ENCODE data around the gene PLA2G12B.
"Not testable (repeated sequence)": the region's sequence is repeated elsewhere in the genome, so short reads cannot be mapped to it uniquely, and the experiment has no call there.

The PLA2G12B gene

GRCh38 chr10:72932259-72933015 lies 22.2 kb downstream of the PLA2G12B start:
- DNase-seq: no peak

GRCh38 chr10:72930276-72930675 lies 24.3 kb downstream of the PLA2G12B start:
- DNase-seq: no peak

DNA sequence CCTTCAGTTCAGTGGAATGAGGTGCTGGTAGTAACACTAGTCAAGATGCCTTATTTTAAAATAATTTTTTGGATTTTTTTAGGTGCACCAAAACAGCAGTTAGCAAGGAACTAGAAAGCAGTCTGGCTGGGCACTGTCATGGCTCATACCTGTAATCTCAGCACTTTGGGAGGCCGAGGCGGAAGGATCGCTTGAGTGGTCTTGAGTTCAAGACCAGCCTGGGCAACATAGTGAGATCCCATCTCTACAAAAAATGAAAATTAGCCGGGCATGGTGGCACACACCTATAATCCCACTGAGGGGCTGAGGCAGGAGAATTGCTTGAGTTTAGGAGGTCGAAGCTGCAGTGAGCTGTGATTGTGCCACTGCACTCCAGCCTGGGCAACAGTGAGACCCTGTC lies 25.8 kb downstream of the PLA2G12B start:
- no peak for DNase-seq

DNA sequence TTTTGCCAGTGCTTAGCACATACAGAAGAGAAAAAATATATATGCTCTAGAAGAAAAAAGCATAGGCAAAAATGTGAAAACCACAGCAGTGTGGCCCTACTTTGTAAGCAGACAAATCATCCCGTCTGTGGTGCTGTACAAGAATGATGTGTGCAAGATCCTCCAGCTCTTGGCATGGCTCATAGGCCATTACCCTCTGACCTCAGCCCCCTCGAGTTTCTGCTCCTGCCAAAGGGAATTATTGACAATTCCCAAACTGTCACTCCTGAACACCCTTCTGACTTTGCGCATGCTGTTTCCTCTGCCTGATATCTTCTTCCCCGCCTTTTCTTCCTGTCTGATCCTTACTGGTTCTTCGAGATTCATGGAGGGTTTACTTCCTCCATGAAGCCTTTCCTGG lies 27.1 kb downstream of the PLA2G12B start:
- DNase-seq: no peak

DNA sequence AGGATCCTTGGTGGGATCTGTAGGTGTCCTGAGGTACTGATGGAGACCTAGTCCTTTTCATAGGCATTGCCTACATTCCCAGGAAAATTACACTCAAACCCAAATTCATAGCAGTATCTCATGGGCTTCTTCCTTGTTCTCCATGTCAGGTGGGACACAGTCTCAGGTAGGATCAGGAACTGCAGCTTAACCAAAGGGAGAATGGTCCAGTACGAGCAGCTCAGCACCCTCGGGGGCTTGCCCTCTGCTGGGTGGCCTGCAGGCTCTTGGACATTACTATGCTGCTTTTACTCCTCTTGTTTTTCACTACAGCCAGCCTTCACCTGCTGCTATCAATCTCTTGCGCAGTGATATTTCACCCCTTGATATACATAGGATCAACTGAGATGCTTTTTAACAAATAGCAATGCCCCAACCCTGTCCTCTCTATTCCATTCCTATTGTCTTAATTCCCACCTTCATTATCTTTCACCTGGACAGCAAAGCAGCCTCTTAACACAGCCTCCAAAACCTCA lies 28.6 kb downstream of the PLA2G12B start:
- DNase-seq: no peak

DNA sequence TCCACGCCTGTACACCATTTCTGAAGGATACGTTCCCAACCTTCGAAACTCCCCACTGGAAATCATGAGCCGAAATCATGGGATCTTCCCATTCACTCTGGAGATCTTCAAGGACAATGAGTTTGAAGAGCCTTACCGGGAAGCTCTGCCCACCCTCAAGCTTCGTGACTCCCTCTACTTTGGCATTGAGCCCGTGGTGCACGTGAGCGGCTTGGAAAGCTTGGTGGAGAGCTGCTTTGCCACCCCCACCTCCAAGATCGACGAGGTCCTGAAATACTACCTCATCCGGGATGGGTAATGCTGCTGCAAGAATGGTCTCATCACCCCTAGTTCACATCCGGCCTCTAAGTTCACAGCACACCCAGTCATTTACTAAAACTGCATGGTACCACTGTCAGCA lies 30.3 kb downstream of the PLA2G12B start:
- DNase-seq: no peak

- DNase-seq: not testable (repeated sequence)
These were observed 33.4 kb downstream of the PLA2G12B start for GRCh38 chr10:72921147-72921683.

DNA sequence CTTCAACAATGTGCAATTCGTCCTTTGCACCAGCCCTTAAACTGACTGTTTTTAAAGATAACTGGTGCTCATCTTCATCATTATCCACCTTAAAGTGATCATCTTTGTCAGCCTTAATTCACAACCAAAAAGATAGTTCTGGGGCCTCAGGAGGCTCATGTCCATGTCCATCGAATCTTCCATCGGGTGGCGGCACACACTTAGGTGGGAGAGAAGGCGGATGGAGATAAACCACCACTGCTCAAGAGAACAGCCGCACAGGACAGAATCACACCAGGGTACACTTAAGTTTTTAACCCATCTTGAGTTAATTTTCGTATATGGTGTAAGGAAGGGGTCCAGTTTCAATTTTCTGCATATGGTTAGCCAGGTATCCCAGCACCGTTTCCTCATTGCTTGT lies 36.3 kb downstream of the PLA2G12B start:
- no peak for DNase-seq

DNA sequence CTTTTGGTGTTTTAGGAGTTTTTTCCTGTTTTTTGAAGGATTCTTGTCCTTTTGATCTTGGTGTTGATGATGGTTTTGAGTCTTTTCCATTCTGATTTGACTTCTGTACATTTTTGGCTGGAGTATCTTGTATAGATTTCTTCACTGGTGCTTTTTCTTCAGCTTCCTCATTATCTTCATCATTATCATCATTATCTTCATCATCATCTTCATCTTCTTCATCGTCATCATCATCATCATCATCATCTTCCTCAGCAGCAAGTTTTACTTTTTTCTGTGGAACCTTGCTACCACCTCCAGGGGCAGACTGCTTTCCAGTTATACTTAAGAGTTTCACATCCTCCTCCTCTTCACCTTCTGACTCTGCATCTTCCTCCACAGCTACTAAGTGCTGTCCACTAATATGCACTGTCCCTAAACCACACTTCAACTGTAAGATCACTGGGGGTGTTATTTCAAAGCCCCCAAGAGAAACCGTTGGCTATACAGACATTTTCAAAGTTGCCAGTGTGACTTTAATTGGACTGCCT lies 36.7 kb downstream of the PLA2G12B start:
- not testable (repeated sequence) for DNase-seq

- not testable (repeated sequence) for DNase-seq
These were observed 37.4 kb downstream of the PLA2G12B start for GRCh38 chr10:72917201-72917600.

GRCh38 chr10:72913287-72913686 lies 41.3 kb downstream of the PLA2G12B start:
- DNase-seq: no peak

DNA sequence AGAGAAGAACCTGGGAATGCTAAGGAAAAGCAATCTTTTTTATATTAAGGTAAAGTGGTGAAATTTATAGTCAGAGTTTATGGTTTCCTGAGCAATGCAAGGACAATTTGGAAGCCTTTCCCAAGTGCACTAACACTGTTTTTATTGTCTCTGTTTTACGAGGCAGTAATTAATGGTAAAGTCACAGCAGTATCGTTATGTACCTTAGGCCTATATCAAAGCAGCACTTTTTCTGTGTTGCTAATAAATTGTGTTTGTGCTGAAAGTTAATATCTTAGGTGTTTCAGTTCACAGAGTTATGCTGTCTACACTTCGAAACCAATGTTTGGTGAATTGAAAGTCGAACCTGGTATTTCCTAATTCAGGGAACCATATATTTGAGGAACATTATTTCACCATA lies 41.9 kb downstream of the PLA2G12B start:
- no peak for DNase-seq

GRCh38 chr10:72911758-72912157 lies 42.8 kb downstream of the PLA2G12B start:
- no peak for DNase-seq

DNA sequence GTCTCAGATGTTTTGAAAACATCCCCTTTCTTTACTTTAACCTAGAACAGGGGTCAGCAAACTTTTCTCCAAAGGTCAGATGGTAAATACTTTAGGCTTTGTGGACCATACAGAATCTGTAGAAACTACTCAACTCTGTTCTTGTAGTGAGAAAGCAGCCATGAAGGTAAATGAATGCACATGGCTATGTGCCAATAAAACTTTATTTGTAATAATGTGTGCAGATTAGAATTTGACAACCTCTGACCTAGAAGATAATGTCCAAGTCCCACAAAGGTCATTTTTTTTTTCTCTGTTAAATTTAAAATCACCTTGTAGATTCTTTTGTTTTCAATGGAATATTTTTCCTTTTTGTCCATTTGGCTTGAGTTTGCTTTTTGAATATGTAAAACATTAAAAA lies 43.9 kb downstream of the PLA2G12B start:
- DNase-seq: no peak

GRCh38 chr10:72906446-72906845 lies 48.2 kb downstream of the PLA2G12B start:
- no peak for DNase-seq

DNA sequence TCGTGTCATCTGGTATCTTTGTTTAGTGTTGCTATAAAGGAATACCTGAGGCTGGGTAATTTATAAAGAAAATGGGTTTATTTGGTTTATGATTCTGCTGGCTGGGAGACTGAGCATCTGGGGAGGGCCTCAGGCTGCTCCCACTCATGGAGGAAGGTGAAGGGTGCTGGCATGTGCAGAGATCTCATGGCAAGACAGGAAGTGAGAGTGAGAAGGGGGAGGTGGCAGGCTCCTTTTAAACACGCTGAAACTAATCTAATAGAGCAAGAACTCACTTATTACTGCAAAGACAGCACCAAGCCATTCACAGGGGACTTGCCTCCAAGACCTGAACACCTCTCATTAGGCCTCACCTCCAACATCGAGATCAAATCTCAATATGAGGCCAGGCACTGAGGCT lies 49.8 kb downstream of the PLA2G12B start:
- DNase-seq: no peak

- not testable (repeated sequence) for DNase-seq
These were observed 50.6 kb downstream of the PLA2G12B start for GRCh38 chr10:72903941-72904446.

DNA sequence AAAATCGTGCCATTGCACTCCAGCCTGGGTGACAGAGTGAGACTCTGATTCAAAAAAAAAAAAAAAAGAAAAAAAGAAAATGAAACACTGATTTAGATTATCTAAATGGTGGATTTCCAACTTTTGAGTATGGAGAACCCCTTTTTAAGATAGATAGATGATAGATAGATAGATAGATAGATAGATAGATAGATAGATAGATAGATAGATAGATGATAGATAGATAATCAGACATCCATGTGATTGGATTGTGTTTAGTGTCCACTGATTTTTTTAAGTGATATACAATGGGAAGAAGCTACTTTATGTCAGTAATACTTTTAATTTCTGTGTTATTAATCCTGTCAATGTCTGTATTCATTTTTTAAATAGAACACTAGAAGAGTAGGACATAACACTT lies 55.1 kb downstream of the PLA2G12B start:
- DNase-seq: no peak

DNA sequence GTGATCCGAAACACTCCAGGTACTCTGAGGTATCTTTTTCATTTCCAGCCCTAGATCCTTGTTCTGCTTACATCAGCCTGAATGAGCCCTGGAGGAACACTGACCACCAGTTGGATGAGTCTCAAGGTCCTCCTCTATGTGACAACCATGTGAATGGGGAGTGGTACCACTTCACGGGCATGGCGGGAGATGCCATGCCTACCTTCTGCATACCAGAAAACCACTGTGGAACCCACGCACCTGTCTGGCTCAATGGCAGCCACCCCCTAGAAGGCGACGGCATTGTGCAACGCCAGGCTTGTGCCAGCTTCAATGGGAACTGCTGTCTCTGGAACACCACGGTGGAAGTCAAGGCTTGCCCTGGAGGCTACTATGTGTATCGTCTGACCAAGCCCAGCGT lies 56.0 kb downstream of the PLA2G12B start:
- DNase-seq: no peak

- no peak for DNase-seq
These were observed 59.3 kb downstream of the PLA2G12B start for GRCh38 chr10:72895236-72895850.

DNA sequence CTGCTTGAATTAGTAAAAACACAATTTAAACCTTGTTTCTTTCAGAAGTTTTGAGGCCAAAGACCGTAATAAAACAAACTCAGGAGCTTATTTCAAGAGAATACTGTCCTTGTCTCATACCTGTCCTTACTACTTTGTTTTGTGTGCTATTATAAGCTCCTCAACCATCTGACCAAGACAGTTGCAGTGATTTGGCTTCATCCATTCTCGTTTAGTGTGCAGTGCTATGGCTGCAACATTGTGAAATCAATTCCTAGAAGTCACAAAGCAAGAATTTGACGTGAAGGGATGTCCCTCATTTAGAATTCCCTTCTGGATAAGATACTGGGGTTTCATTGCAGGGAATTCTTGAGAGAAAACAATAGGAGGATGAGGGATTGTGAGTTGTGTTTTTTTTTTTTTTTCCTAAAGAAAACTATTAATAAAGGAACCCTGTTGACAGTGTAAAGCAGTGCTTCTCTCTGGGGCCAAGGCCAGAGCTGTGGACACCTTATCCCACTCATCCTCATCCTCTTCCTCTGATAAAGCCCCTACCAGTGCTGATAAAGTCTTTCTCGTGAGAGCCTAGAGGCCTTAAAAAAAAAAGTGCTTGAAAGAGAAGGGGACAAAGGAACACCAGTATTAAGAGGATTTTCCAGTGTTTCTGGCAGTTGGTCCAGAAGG lies 61.3 kb downstream of the PLA2G12B start, which contains the start of gene OIT3:
Gene OIT3, plus strand, starts transcription at position 604 of the 663 bp plus-strand sequence. CDS start 60 bp downstream, outside the sequence.
- DNase-seq: no peak

DNA sequence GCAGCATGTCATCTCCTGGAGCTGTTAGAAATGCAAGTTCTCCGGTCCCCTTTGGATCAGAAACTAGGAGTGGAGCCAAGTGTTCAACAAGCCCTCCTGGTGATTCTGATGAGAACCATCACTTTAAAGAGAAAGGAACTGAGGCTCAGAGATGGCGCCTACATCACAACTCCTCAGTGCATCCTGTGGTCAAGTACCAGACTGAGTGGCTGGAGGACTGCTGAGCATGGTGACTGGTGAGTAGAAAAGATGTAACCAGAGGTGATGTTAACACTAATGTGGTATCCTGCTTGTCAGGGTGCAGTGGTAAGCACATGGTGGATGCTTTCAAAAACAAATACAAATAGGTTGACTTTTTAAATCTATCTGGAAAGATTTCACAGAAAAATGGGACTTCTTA lies 64.5 kb downstream of the PLA2G12B start:
- no peak for DNase-seq

- no peak for DNase-seq
These were observed 65.2 kb downstream of the PLA2G12B start for GRCh38 chr10:72889391-72889831.

Data from stimulated activated CD8-positive, alpha-beta memory T cell treated with anti-CD3 and anti-CD28 coated beads, Interleukin-4, amount 100 ng/mL, for 48 hours (primary cell).